ENCODE data around the gene INAFM1.

GRCh38 chr19:47240556-47240955 lies 34.1 kb upstream of the INAFM1 start:
- TF ChIP-seq, protein P1, sequence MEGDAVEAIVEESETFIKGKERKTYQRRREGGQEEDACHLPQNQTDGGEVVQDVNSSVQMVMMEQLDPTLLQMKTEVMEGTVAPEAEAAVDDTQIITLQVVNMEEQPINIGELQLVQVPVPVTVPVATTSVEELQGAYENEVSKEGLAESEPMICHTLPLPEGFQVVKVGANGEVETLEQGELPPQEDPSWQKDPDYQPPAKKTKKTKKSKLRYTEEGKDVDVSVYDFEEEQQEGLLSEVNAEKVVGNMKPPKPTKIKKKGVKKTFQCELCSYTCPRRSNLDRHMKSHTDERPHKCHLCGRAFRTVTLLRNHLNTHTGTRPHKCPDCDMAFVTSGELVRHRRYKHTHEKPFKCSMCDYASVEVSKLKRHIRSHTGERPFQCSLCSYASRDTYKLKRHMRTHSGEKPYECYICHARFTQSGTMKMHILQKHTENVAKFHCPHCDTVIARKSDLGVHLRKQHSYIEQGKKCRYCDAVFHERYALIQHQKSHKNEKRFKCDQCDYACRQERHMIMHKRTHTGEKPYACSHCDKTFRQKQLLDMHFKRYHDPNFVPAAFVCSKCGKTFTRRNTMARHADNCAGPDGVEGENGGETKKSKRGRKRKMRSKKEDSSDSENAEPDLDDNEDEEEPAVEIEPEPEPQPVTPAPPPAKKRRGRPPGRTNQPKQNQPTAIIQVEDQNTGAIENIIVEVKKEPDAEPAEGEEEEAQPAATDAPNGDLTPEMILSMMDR (IDR thresholded peaks at IDR 0.05; ENCODE audit: low read length), result no peak
- no peak for TF ChIP-seq EZH2 (IDR thresholded peaks at IDR 0.05; ENCODE audit: borderline replicate concordance, low read length)
